KBM-7 (cell line): ENCODE measurements around the gene EPHA6.
"Not testable (repeated sequence)": the region's sequence is repeated elsewhere in the genome, so short reads cannot be mapped to it uniquely, and the experiment has no call there.

Source experiments
- DNase-seq: peaks from one replicate; pipeline ENCODE4 v3.0.0-alpha.2; 2015
- in situ Hi-C: fragments of 300-500 bp; cut with MboI; formaldehyde crosslinking; loops from 2 replicates; pipeline ENCODE4 v1.14.3; 2020; ENCODE audit warnings: low sequenced_read_pairs, low pct_unique_long_range_greater_than_20kb, mixed read lengths

The EPHA6 gene

GRCh38 chr3:96877510-96877909 lies 63.1 kb downstream of the EPHA6 start:
- DNase-seq, result no peak
- in situ Hi-C loops, result no loop called here

DNA sequence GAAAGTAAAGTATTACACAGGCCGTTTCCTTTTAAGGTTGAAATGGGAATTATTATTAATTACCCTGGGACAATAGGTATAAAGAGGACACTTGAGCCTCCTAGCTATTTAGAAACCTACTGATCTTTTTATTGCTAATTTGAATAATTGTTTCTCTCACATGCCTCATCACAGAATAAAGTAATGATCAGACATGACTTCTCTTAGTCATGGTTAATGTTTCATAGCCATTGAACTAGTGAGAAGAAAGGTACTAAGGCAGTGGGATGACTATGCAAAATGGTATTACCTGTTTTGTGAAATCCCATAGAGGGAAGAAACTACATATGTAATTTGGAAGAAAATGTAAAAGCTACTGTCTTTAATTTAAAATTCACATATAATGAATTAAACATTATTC lies 85.6 kb downstream of the EPHA6 start:
- in situ Hi-C loops, result no loop called here
- DNase-seq, result no peak

- in situ Hi-C loops, result no loop called here
- no peak for DNase-seq
Observed at GRCh38 chr3:96900566-96900965, 86.2 kb downstream of the EPHA6 start.

GRCh38 chr3:96915445-96915844 lies 101.1 kb downstream of the EPHA6 start:
- in situ Hi-C loops, result no loop called here

GRCh38 chr3:96931119-96931862 lies 116.9 kb downstream of the EPHA6 start:
- DNase-seq, result no peak
- in situ Hi-C loops, result no loop called here

More at GRCh38 chr3:96915445-96915844, 101.1 kb downstream of the EPHA6 start:
- DNase-seq, result no peak

- in situ Hi-C loops, DNase-seq: not testable (repeated sequence)
Observed at GRCh38 chr3:96942131-96942530, 127.7 kb downstream of the EPHA6 start.

DNA sequence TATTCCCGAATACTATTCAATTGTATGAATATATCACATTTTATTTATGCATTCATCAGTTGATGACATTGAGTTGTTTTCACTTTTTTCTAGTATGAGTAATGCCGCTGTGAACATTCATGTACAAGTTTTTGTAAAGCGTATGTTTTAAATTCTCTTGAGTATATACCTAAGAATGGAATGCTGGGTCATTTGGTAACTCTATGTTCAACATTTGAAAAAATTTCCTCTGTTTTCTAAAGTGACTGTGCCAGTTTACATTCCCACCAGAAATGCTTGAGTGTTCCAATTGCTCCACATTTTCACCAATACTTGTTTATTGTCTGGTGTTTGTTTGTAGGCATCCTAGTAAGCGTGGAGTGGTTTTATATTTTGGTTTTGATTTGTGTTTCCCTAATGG lies 144.5 kb downstream of the EPHA6 start:
- no peak for DNase-seq
- in situ Hi-C loops, result no loop called here

DNA sequence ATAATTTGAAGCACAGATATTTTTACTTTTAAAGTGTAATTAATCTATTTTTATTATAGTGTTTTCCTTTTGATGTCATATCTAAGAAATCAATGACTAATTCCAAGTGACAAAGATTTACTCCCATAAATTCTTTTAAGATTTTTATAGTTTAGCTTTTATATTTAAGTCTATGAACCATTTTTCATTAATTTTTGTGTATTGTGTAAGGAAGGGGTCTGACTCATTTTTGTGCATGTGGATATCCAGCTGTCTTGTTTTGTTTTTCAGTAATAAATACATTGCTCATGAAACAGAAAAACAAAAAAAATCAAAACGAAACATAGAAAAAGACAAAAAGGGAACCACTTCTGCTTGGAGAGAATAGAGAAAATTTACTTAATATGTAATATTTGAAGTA lies 145.1 kb downstream of the EPHA6 start:
- DNase-seq, result no peak
- in situ Hi-C loops, result no loop called here

DNA sequence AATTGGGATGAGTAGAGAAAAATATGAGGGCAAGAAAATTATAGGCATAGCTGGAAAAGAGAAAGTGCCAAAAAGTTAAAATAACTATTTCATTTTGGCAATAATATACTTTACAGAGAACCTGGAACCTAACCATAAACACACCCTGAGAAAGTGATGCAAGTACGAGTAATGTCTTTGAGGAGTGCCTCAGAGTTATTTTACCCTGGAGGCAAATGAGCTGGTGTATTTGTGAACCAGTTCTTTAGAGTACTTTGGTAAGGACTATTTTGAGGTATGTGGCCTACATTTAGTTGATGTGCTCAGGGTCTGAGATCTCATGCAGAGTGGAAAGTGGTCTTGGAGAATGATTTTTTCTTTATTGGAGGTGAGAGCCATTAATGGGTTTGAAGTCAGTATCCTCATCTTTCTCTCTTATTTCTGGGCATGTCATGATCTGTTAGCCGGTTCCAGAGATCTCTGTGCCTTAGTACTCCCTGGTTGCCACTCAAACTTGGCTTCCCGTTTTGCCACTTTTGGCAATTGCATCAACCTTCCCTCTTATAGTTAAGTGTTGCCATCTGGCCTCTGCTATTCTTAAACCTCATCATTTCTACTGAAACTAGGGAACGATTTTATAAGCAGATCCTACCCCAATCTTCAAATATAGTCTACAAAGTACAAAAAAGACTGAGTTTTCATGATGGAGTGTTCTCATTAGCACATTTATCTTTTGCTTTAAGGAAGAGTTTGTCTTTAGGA lies 145.7 kb downstream of the EPHA6 start:
- no peak for DNase-seq
- in situ Hi-C loops, result no loop called here

- DNase-seq, result no peak
- in situ Hi-C loops, result no loop called here
Observed at GRCh38 chr3:96960661-96961330, 146.4 kb downstream of the EPHA6 start.

- in situ Hi-C loops, result no loop called here
- no peak for DNase-seq
Observed at GRCh38 chr3:96961576-96961975, 147.2 kb downstream of the EPHA6 start.

- DNase-seq, result no peak
- in situ Hi-C loops, result no loop called here
Observed at GRCh38 chr3:96966181-96966929, 152.0 kb downstream of the EPHA6 start.

DNA sequence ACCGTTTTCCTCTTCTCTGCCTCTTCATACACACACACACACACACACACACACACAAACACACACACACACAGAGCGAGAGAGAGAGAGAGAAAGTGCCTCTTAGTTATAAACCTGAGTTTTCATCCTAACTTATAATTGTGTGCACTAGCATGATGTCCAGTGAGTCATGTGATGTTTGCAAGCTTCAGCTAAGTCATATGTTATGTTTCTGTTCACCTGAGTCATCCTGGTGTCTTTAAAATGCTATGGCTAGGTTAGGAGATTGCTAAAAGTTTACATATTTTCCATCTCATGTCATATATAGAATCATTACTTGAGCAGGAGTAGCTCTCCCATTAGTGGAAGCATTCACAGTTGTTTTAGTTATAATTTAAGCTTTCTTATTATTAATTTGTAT lies 155.8 kb downstream of the EPHA6 start:
- in situ Hi-C loops, result no loop called here
- no peak for DNase-seq

- in situ Hi-C loops, result no loop called here
Observed at GRCh38 chr3:96977671-96978070, 163.3 kb downstream of the EPHA6 start.

GRCh38 chr3:96983716-96984115 lies 169.3 kb downstream of the EPHA6 start:
- in situ Hi-C loops, DNase-seq: not testable (repeated sequence)

More at GRCh38 chr3:96977671-96978070, 163.3 kb downstream of the EPHA6 start:
- DNase-seq, result no peak

GRCh38 chr3:96986241-96986640 lies 171.8 kb downstream of the EPHA6 start:
- no peak for DNase-seq
- in situ Hi-C loops, result no loop called here

DNA sequence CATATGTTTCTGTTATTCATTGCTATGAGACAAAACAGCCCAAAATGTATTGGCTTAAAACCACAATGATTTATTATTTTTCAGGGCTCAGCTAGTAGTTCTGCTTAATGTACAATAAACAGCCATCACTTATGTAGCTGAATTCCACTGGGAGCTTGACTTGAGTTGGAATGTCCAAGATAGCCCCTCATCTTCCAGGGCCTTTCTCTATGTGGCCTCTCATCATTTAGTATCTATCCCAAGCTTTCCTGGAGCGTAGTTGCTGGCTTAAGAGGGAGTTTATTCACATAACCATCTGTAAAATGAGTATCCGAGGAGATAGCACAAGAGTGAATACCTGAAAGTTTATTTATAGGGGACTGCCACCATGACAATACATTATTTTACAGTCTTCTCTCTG lies 176.8 kb downstream of the EPHA6 start:
- no peak for DNase-seq
- in situ Hi-C loops, result no loop called here

DNA sequence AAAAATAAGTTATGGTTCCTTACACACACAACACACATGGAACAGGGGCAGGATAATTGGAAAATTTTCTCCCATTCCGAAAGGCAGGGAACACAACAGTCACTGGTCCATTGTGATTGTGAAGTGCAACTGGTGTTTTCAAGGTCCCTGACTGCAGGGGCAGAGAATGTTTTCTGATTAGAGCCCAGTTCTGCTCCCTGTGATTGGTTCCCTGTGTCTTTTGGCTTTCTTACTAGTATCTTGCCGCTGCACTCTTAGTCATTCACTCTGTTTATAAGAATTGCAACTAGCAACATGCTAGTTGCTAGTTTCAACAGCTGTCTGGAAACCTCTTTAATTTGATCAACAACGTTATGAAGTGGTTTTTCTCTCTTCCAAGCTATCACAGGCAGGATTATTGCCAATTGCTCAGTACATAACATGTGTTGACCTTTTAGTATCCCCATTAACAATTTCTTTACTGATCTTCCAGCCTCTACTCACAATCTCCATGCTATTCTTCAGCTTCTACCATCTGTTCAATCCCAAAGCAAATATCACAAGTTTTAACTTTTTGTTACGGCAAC lies 177.5 kb downstream of the EPHA6 start:
- in situ Hi-C loops, result no loop called here

GRCh38 chr3:96994988-96995387 lies 180.6 kb downstream of the EPHA6 start:
- no peak for DNase-seq
- in situ Hi-C loops, result no loop called here

More for the DNA sequence above, 177.5 kb downstream of the EPHA6 start:
- DNase-seq, result no peak
